HCT116 (cell line): Measurements from ENCODE around the gene PCDH10. TPM values are rescaled to one million over a fixed set of nuclear protein-coding genes. Genes with fewer than 3 reads are reported as not detected.

ENCODE experiments used
- ATAC-seq: fragments of 200-7000 bp; cut with Tn5 transposase; 2 replicates; pipeline ENCODE4 v1.9.1; 2020; ENCODE audit warnings: mild to moderate bottlenecking, moderate library complexity
- BruUV-seq: library from RNA; stranded (reverse); fragments of 400-500 nt; replicated peaks from 2 replicates; lab custom pipeline; 2021; lab: Mats Ljungman, UMichigan
- CTCF ChIA-PET: fragments of 300-600 bp; sonication (Branson Sonifier 250); formaldehyde crosslinking; loops from one replicate; lab custom pipeline; 2021; ENCODE audit warnings: antibody characterized with exemption; lab: Charles Lee
- POLR2A ChIA-PET: fragments of 300-600, 350-600 bp; sonication (Branson Sonifier 250); formaldehyde crosslinking; loops from one replicate; lab custom pipeline; 2021; ENCODE audit warnings: antibody characterized with exemption; lab: Charles Lee
- RAD21 ChIA-PET, 2 experiments: fragments of 300-600 bp; sonication (Branson Sonifier 250); formaldehyde crosslinking; loops; one replicate each; lab custom pipeline; 2023; ENCODE audit warnings: low total read pairs in 2 of 2; ENCODE audit not compliant: uncharacterized antibody in 2 of 2, unreplicated experiment in 2 of 2, low non-redundant PET in 1 of 2; lab: Charles Lee
- DNase-seq: peaks from one replicate; pipeline ENCODE4 v3.0.0-alpha.2; 2010; ENCODE audit warnings: low read depth, low spot score
- H2AFZ ChIP-seq: fragments of 200-600 bp; shearing (Covaris generic), sonication (generic); 2 replicates; pipeline ENCODE4 v1.6.1; 2017; ENCODE audit warnings: low read depth, mixed run types, mixed read lengths, antibody characterized with exemption, low read length; ENCODE audit not compliant: poor library complexity, severe bottlenecking
- H3K27ac ChIP-seq: 2 replicates; pipeline ENCODE4 v1.5.1; 2012; ENCODE audit warnings: low read depth, low read length
- H3K27me3 ChIP-seq: fragments of 200-600 bp; sonication (generic); 2 replicates; pipeline ENCODE4 v1.6.1; 2016; ENCODE audit warnings: mixed run types, low read length, mixed read lengths; ENCODE audit not compliant: insufficient read depth
- H3K36me3 ChIP-seq, 2 experiments: fragments of 200-500 bp in 1 of 2; fragments of 200-600 bp in 1 of 2; sonication (Bioruptor generic) in 1 of 2; sonication (generic) in 1 of 2; 2 replicates each; pipeline versions ENCODE4 v1.5.1 to v1.6.1; 2014 to 2016; ENCODE audit warnings: low read length in 2 of 2, inconsistent platforms in 1 of 2, mixed read lengths in 1 of 2, mixed run types in 1 of 2; ENCODE audit not compliant: insufficient read depth in 2 of 2, control insufficient read depth in 1 of 2
- H3K4me1 ChIP-seq, 2 experiments: fragments of 200-600 bp in 1 of 2; sonication (generic) in 1 of 2; 2 replicates each; pipeline versions ENCODE4 v1.5.1 to v1.6.1; 2012 to 2017; ENCODE audit warnings: low read length in 2 of 2, inconsistent platforms in 1 of 2, mild to moderate bottlenecking in 1 of 2, mixed read lengths in 1 of 2, mixed run types in 1 of 2, moderate library complexity in 1 of 2; ENCODE audit not compliant: insufficient read depth in 2 of 2, control insufficient read depth in 1 of 2
- H3K4me2 ChIP-seq: fragments of 200-600 bp; sonication (generic); 2 replicates; pipeline ENCODE4 v1.6.1; 2017; ENCODE audit warnings: mixed run types, low read length, mixed read lengths
- H3K4me3 ChIP-seq, 2 experiments: fragments of 200-600 bp in 1 of 2; sonication (generic) in 1 of 2; replicated peaks in 1 of 2; 2 replicates each; pipeline ENCODE4 v1.5.1; 2011 to 2016; ENCODE audit warnings: low read length in 2 of 2, control low read depth in 1 of 2, low read depth in 1 of 2, mild to moderate bottlenecking in 1 of 2, mixed read lengths in 1 of 2, mixed run types in 1 of 2
- H3K79me2 ChIP-seq: fragments of 200-600 bp; sonication (generic); 2 replicates; pipeline ENCODE4 v1.6.1; 2017; ENCODE audit warnings: mild to moderate bottlenecking, mixed run types, low read length, moderate library complexity, mixed read lengths; ENCODE audit not compliant: insufficient read depth
- H3K9ac ChIP-seq: fragments of 200-600 bp; sonication (generic); 2 replicates; pipeline ENCODE4 v1.6.1; 2016; ENCODE audit warnings: low read length, mixed read lengths
- H3K9me2 ChIP-seq: fragments of 200-600 bp; sonication (generic), shearing (Covaris generic); 2 replicates; pipeline ENCODE4 v1.6.1; 2017; ENCODE audit warnings: mixed run types, mild to moderate bottlenecking, moderate library complexity; ENCODE audit not compliant: insufficient read depth
- H3K9me3 ChIP-seq, 2 experiments: fragments of 200-500 bp in 1 of 2; fragments of 200-600 bp in 1 of 2; sonication (Bioruptor generic) in 1 of 2; sonication (generic) in 1 of 2; 2 replicates each; pipeline ENCODE4 v1.6.1; 2014 to 2017; ENCODE audit warnings: low read length in 2 of 2, mixed read lengths in 2 of 2, inconsistent platforms in 1 of 2, low read depth in 1 of 2, mild to moderate bottlenecking in 1 of 2, mixed run types in 1 of 2, moderate library complexity in 1 of 2; ENCODE audit not compliant: control insufficient read depth in 1 of 2, insufficient read depth in 1 of 2
- H4K20me1 ChIP-seq: fragments of 200-600 bp; sonication (generic), shearing (Covaris generic); 2 replicates; pipeline ENCODE4 v1.6.1; 2017; ENCODE audit warnings: mixed run types, mild to moderate bottlenecking, moderate library complexity; ENCODE audit not compliant: insufficient read depth
- ATF3 ChIP-seq: IDR thresholded peaks from 2 replicates; pipeline ENCODE4 v1.6.1; 2012
- CBX3 ChIP-seq: IDR thresholded peaks from 2 replicates; pipeline ENCODE4 v1.6.1; 2012; ENCODE audit warnings: low read depth
- CEBPB ChIP-seq: IDR thresholded peaks from 2 replicates; pipeline ENCODE4 v1.6.1; 2012; ENCODE audit warnings: low read depth
- CTCF ChIP-seq, 3 experiments: fragments of 200-600 bp in 1 of 3; sonication (generic) in 1 of 3; IDR thresholded peaks in 2 of 3; conservative IDR thresholded peaks in 1 of 3; 2 replicates each; pipeline ENCODE4 v1.5.1; 2012 to 2017; ENCODE audit warnings: low read depth in 2 of 3, low read length in 2 of 3, antibody characterized with exemption in 1 of 3, borderline replicate concordance in 1 of 3, control low read depth in 1 of 3, mild to moderate bottlenecking in 1 of 3, mixed read lengths in 1 of 3, mixed run types in 1 of 3, moderate library complexity in 1 of 3; ENCODE audit not compliant: insufficient read depth in 1 of 3
- EGR1 ChIP-seq: IDR thresholded peaks from 2 replicates; pipeline ENCODE4 v1.6.1; 2012; ENCODE audit warnings: low read depth
- ELF1 ChIP-seq: IDR thresholded peaks from 2 replicates; pipeline ENCODE4 v1.6.1; 2012; ENCODE audit warnings: low read depth, borderline replicate concordance
- EZH2phosphoT487 ChIP-seq: fragments of 200-600 bp; IDR thresholded peaks from 2 replicates; pipeline ENCODE4 v1.6.1; 2018; ENCODE audit warnings: antibody characterized with exemption, borderline replicate concordance
- FOSL1 ChIP-seq: IDR thresholded peaks from 2 replicates; pipeline ENCODE4 v1.6.1; 2012; ENCODE audit warnings: low read depth
- JUND ChIP-seq: IDR thresholded peaks from 2 replicates; pipeline ENCODE4 v1.6.1; 2012
- REST ChIP-seq: IDR thresholded peaks from 2 replicates; pipeline ENCODE4 v1.6.1; 2012; ENCODE audit warnings: low read depth
- SIN3A ChIP-seq: IDR thresholded peaks from 2 replicates; pipeline ENCODE4 v1.6.1; 2012; ENCODE audit warnings: low read depth
- SP1 ChIP-seq: IDR thresholded peaks from 2 replicates; pipeline ENCODE4 v1.6.1; 2012; ENCODE audit warnings: low read depth
- YY1 ChIP-seq: IDR thresholded peaks from 2 replicates; pipeline ENCODE4 v1.6.1; 2011; ENCODE audit warnings: low read length, low read depth, moderate library complexity, mild to moderate bottlenecking; ENCODE audit not compliant: insufficient replicate concordance; ENCODE audit errors: extremely low read depth
- ZFX ChIP-seq: fragments of 450-650 bp; IDR thresholded peaks from 2 replicates; pipeline ENCODE4 v1.6.1; 2017
- ZNF274 ChIP-seq: fragments of 200-500 bp; sonication (Bioruptor generic); IDR thresholded peaks from 2 replicates; pipeline ENCODE4 v1.6.1; 2014; ENCODE audit warnings: mild to moderate bottlenecking, low read depth, low read length, inconsistent platforms
- intact Hi-C: fragments of 100-400 bp; cut with micrococcal nuclease; formaldehyde crosslinking; loops from 2 replicates; pipeline ENCODE4 v1.10.0; 2022
- total RNA-seq: library from RNA; stranded (reverse); gene quantifications from one replicate; pipeline ENCODE4 v1.2.1, GENCODE V29; 2021; ENCODE audit not compliant: unreplicated experiment

The PCDH10 gene
- total RNA-seq, 1 experiment from 2014 or later: not detected

- Histone ChIP-seq H3K9me3 (no peaks in the 10 kb centered on the region), H3K9ac (no peak overlapping the region), H3K4me3 (no peak overlapping the region)
- RAD21 ChIA-PET: no interaction called here
- no peak for TF ChIP-seq ELF1
- no peak for TF ChIP-seq JUND
- no peak for TF ChIP-seq ZNF274
- no peak for TF ChIP-seq SP1
- no peak for TF ChIP-seq CEBPB
- TF ChIP-seq FOSL1: no peak
- no peak for TF ChIP-seq YY1
- no peak for TF ChIP-seq SIN3A
- TF ChIP-seq EGR1: no peak
- TF ChIP-seq, all 23 proteins: peak for 0
- H2AFZ ChIP-seq: no peak overlapping the region
- no peak overlapping the region for H3K27ac ChIP-seq
- ChIA-PET POLR2A (no interaction called here), CTCF (no interaction called here)
- no peaks in the 10 kb centered on the region for H4K20me1 ChIP-seq
- intact Hi-C loops: loop anchor here (10.0 kb wide), 1 partner anchor 1623 kb away; no protein-coding TSS in a partner anchor
- H3K4me1 ChIP-seq: no peaks in the 10 kb centered on the region
- no peak for ATAC-seq
- no TSS peak for BruUV-seq
- no peaks in the 10 kb centered on the region for H3K9me2 ChIP-seq
- H3K36me3 ChIP-seq: no peaks in the 10 kb centered on the region
- no peaks in the 10 kb centered on the region for H3K79me2 ChIP-seq
- H3K4me2 ChIP-seq: no peak overlapping the region
- DNase-seq: no peak
- H3K27me3 ChIP-seq: no peaks in the 10 kb centered on the region
Observed at GRCh38 chr4:133151341-133151690, 2.2 kb downstream of the PCDH10 start.

- DNase-seq: no peak
- ChIA-PET POLR2A (no interaction called here), CTCF (no interaction called here)
- TF ChIP-seq ZFX (no peak), REST (no peak), ATF3 (no peak), FOSL1 (no peak), CTCF (IDR thresholded peaks at IDR 0.05 in 2 of 3, conservative IDR thresholded peaks at IDR 0.05 in 1 of 3; ENCODE audit: borderline replicate concordance in 1 of 3, insufficient read depth in 1 of 3, low read depth in 2 of 3, low read length in 2 of 3) (no peak), CBX3 (no peak), SIN3A (no peak), JUND (no peak), EZH2phosphoT487 (no peak)
Observed at GRCh38 chr4:133151691-133152329, 2.7 kb downstream of the PCDH10 start.

More at GRCh38 chr4:133151691-133152329, 2.7 kb downstream of the PCDH10 start:
- no peak overlapping the region for H3K27ac ChIP-seq
- H3K79me2 ChIP-seq: no peaks in the 10 kb centered on the region
- intact Hi-C loops: loop anchor here (10.0 kb wide), 1 partner anchor 1623 kb away; no protein-coding TSS in a partner anchor
- no peak overlapping the region for H3K9ac ChIP-seq
- H3K4me1 ChIP-seq: no peaks in the 10 kb centered on the region
- no TSS peak for BruUV-seq
- no peak overlapping the region for H3K4me2 ChIP-seq
- H3K27me3 ChIP-seq: no peaks in the 10 kb centered on the region
- ATAC-seq: no peak
- no peak overlapping the region for H2AFZ ChIP-seq
- no peak overlapping the region for H3K4me3 ChIP-seq
- no peaks in the 10 kb centered on the region for H3K36me3 ChIP-seq
- RAD21 ChIA-PET: no interaction called here
- H3K9me3 ChIP-seq: no peaks in the 10 kb centered on the region
- H3K9me2 ChIP-seq: no peaks in the 10 kb centered on the region
- H4K20me1 ChIP-seq: no peaks in the 10 kb centered on the region
